Uterus (tissue), 2 donors: ENCODE data around the gene TM9SF3.
"Not testable (repeated sequence)": the region's sequence is repeated elsewhere in the genome, so short reads cannot be mapped to it uniquely, and the experiment has no call there.

Experiments used
- CTCF ChIP-seq, 4 experiments: fragments of 200-600 bp in 2 of 4; fragments of 450-650 bp in 2 of 4; sonication (generic) in 2 of 4; IDR thresholded peaks; one replicate each; pipeline ENCODE4 v1.5.1; 2016 to 2019; ENCODE audit warnings: antibody characterized with exemption in 4 of 4, mild to moderate bottlenecking in 2 of 4, moderate library complexity in 1 of 4
- POLR2A ChIP-seq, 2 donors: fragments of 450-650 bp; IDR thresholded peaks; one replicate each; pipeline ENCODE4 v1.6.1; 2016; ENCODE audit warnings: antibody characterized with exemption in 2 of 2, mild to moderate bottlenecking in 1 of 2, moderate library complexity in 1 of 2

- TF ChIP-seq CTCF, POLR2A (IDR thresholded peaks at IDR 0.05): not testable (repeated sequence)
These were observed 41.3 kb downstream of the TM9SF3 start for GRCh38 chr10:96545558-96545957.
